IPS-18a (cell line): ENCODE measurements around the gene NRXN2.

Experiments
- H3K27ac ChIP-seq: one replicate; pipeline ENCODE4 v1.5.1; 2013; ENCODE audit warnings: low read length
- H3K27me3 ChIP-seq: one replicate; pipeline ENCODE4 v1.6.1; 2013; ENCODE audit warnings: mild to moderate bottlenecking, low read length; ENCODE audit not compliant: control insufficient read depth, insufficient read depth
- H3K36me3 ChIP-seq: one replicate; pipeline ENCODE4 v1.6.1; 2013; ENCODE audit warnings: low read depth, low read length; ENCODE audit not compliant: control insufficient read depth
- H3K4me1 ChIP-seq: one replicate; pipeline ENCODE4 v1.6.1; 2013; ENCODE audit warnings: low read depth, low read length; ENCODE audit not compliant: control insufficient read depth
- H3K4me3 ChIP-seq: one replicate; pipeline ENCODE4 v1.5.1; 2013; ENCODE audit warnings: low read length
- H3K9ac ChIP-seq: one replicate; pipeline ENCODE4 v1.6.1; 2013; ENCODE audit warnings: mild to moderate bottlenecking, low read length, moderate library complexity
- H3K9me3 ChIP-seq: one replicate; pipeline ENCODE4 v1.6.1; 2013; ENCODE audit warnings: low read depth, low read length; ENCODE audit not compliant: control insufficient read depth

NRXN2 gene

GRCh38 chr11:64723117-64723906 is at the start of gene NRXN2:
NRXN2 (minus strand) TSS chr11:64723197; CDS start chr11:64713699, 9,498 bp downstream.
- Histone ChIP-seq H3K4me3 (peak within 1 kb of the TSS; percentile 58), H3K4me1 (peaks cover 30% of the 10 kb centered on the region), H3K27me3 (peaks cover 23% of the 10 kb centered on the region), H3K27ac (no peak within 1 kb of the TSS), H3K36me3 (no peaks in the 10 kb centered on the region), H3K9me3 (no peaks in the 10 kb centered on the region), H3K9ac (peak within 1 kb of the TSS; percentile 50)

GRCh38 chr11:64772303-64773018 is 49.5 kb upstream of the NRXN2 start:
- Histone ChIP-seq H3K4me1 (peaks cover 5% of the 10 kb centered on the region), H3K4me3 (no peak overlapping the region), H3K9ac (no peak overlapping the region), H3K27ac (no peak overlapping the region), H3K27me3 (no peaks in the 10 kb centered on the region), H3K9me3 (no peaks in the 10 kb centered on the region), H3K36me3 (peaks cover 98% of the 10 kb centered on the region)

- peaks cover 99% of the 10 kb centered on the region for H3K36me3 ChIP-seq
- H3K4me3 ChIP-seq: no peak overlapping the region
- no peaks in the 10 kb centered on the region for H3K27me3 ChIP-seq
- H3K27ac ChIP-seq: no peak overlapping the region
- H3K4me1 ChIP-seq: peaks cover 9% of the 10 kb centered on the region
- H3K9me3 ChIP-seq: no peaks in the 10 kb centered on the region
- no peak overlapping the region for H3K9ac ChIP-seq
Observed at GRCh38 chr11:64771861-64772260, 48.9 kb upstream of the NRXN2 start.

- Histone ChIP-seq H3K27ac (no peak overlapping the region), H3K27me3 (no peaks in the 10 kb centered on the region), H3K9ac (no peak overlapping the region), H3K4me3 (no peak overlapping the region), H3K4me1 (peaks cover 8% of the 10 kb centered on the region), H3K9me3 (no peaks in the 10 kb centered on the region), H3K36me3 (peaks cover 90% of the 10 kb centered on the region)
Observed at GRCh38 chr11:64770120-64770519, 47.1 kb upstream of the NRXN2 start.

- Histone ChIP-seq H3K36me3 (peaks cover 90% of the 10 kb centered on the region), H3K9me3 (no peaks in the 10 kb centered on the region), H3K9ac (no peak overlapping the region), H3K4me1 (peaks cover 17% of the 10 kb centered on the region), H3K27me3 (no peaks in the 10 kb centered on the region), H3K4me3 (no peak overlapping the region), H3K27ac (no peak overlapping the region)
Observed at GRCh38 chr11:64769283-64769682, 46.3 kb upstream of the NRXN2 start.

- Histone ChIP-seq H3K4me1 (peaks cover 27% of the 10 kb centered on the region), H3K27me3 (no peaks in the 10 kb centered on the region), H3K4me3 (no peak overlapping the region), H3K27ac (no peak overlapping the region), H3K9ac (no peak overlapping the region), H3K9me3 (no peaks in the 10 kb centered on the region), H3K36me3 (peaks cover 86% of the 10 kb centered on the region)
Observed at GRCh38 chr11:64768300-64768694, 45.3 kb upstream of the NRXN2 start.

GRCh38 chr11:64767344-64768299 is 44.6 kb upstream of the NRXN2 start:
- no peak overlapping the region for H3K9ac ChIP-seq

GRCh38 chr11:64766881-64767280 is 43.9 kb upstream of the NRXN2 start:
- no peaks in the 10 kb centered on the region for H3K27me3 ChIP-seq
- H3K4me3 ChIP-seq: no peak overlapping the region
- peaks cover 39% of the 10 kb centered on the region for H3K4me1 ChIP-seq
- H3K36me3 ChIP-seq: peaks cover 72% of the 10 kb centered on the region
- no peak overlapping the region for H3K9ac ChIP-seq
- no peak overlapping the region for H3K27ac ChIP-seq
- no peaks in the 10 kb centered on the region for H3K9me3 ChIP-seq

More at GRCh38 chr11:64767344-64768299, 44.6 kb upstream of the NRXN2 start:
- H3K27me3 ChIP-seq: no peaks in the 10 kb centered on the region
- no peak overlapping the region for H3K27ac ChIP-seq
- H3K36me3 ChIP-seq: peaks cover 79% of the 10 kb centered on the region
- peaks cover 33% of the 10 kb centered on the region for H3K4me1 ChIP-seq
- H3K4me3 ChIP-seq: no peak overlapping the region
- H3K9me3 ChIP-seq: no peaks in the 10 kb centered on the region

- no peak overlapping the region for H3K27ac ChIP-seq
- H3K4me1 ChIP-seq: peaks cover 43% of the 10 kb centered on the region
- H3K9me3 ChIP-seq: no peaks in the 10 kb centered on the region
- no peak overlapping the region for H3K4me3 ChIP-seq
- H3K27me3 ChIP-seq: no peaks in the 10 kb centered on the region
- H3K36me3 ChIP-seq: peaks cover 64% of the 10 kb centered on the region
- H3K9ac ChIP-seq: no peak overlapping the region
Observed at GRCh38 chr11:64765851-64766665, 43.1 kb upstream of the NRXN2 start.

- peaks cover 49% of the 10 kb centered on the region for H3K4me1 ChIP-seq
- no peaks in the 10 kb centered on the region for H3K27me3 ChIP-seq
- H3K4me3 ChIP-seq: no peak overlapping the region
- H3K9ac ChIP-seq: no peak overlapping the region
- peaks cover 57% of the 10 kb centered on the region for H3K36me3 ChIP-seq
- no peak overlapping the region for H3K27ac ChIP-seq
- no peaks in the 10 kb centered on the region for H3K9me3 ChIP-seq
Observed at GRCh38 chr11:64765291-64765850, 42.4 kb upstream of the NRXN2 start.
